HCT116 (cell line): ENCODE measurements around the gene ALDH1L2. TPM values are rescaled to one million over a fixed set of nuclear protein-coding genes. Genes with fewer than 3 reads are reported as not detected.

Experiments used
- total RNA-seq: library from RNA; stranded (reverse); gene quantifications from one replicate; pipeline ENCODE4 v1.2.1, GENCODE V29; 2021; ENCODE audit not compliant: unreplicated experiment

The ALDH1L2 gene
- total RNA-seq, 1 experiment from 2014 or later, result 1.5 TPM

Other genes with a start within 250 kb of the ALDH1L2 start
- gene SLC41A2, start 126.2 kb downstream of the ALDH1L2 start, total RNA-seq, result 12.5 TPM
- 25.6 TPM for gene NOPCHAP1, start 98.1 kb downstream of the ALDH1L2 start, total RNA-seq
- 25.5 TPM for gene WASHC4, start 23.3 kb upstream of the ALDH1L2 start, total RNA-seq
- gene APPL2, start 151.7 kb upstream of the ALDH1L2 start, total RNA-seq, result 22.6 TPM
- 81.0 TPM for gene C12orf75, start 246.2 kb upstream of the ALDH1L2 start, total RNA-seq